Neutrophil (primary cell): ENCODE data around the gene TBC1D4.

Source experiments
- H3K27ac ChIP-seq: fragments of 200-600 bp; sonication (generic); 2 replicates; pipeline ENCODE4 v1.5.1; 2016; ENCODE audit warnings: mild to moderate bottlenecking, moderate library complexity
- H3K27me3 ChIP-seq: fragments of 200-600 bp; sonication (generic); 2 replicates; pipeline ENCODE4 v1.6.0; 2016; ENCODE audit warnings: mild to moderate bottlenecking
- H3K36me3 ChIP-seq: fragments of 200-600 bp; sonication (generic); 2 replicates; pipeline ENCODE4 v1.5.1; 2017
- H3K4me1 ChIP-seq, 2 experiments: fragments of 200-600 bp in 1 of 2; sonication (generic) in 1 of 2; 1 replicate in 1 of 2; 2 replicates in 1 of 2; pipeline versions ENCODE4 v1.5.1 to v1.6.1; 2013 to 2016; ENCODE audit warnings: low read depth in 1 of 2, low read length in 1 of 2, mild to moderate bottlenecking in 1 of 2, moderate library complexity in 1 of 2; ENCODE audit not compliant: control insufficient read depth in 1 of 2, insufficient read depth in 1 of 2
- H3K4me3 ChIP-seq, 2 experiments: fragments of 200-600 bp in 1 of 2; sonication (generic) in 1 of 2; 1 replicate in 1 of 2; 2 replicates in 1 of 2; pipeline ENCODE4 v1.5.1; 2013 to 2016; ENCODE audit warnings: low read depth in 1 of 2, low read length in 1 of 2, mild to moderate bottlenecking in 1 of 2, moderate library complexity in 1 of 2
- H3K9me3 ChIP-seq: fragments of 200-600 bp; sonication (generic); 2 replicates; pipeline ENCODE4 v1.5.1; 2016
- TF ChIP-seq, protein P1 (sequence below): fragments of 200-600 bp; sonication (generic); IDR thresholded peaks from 2 replicates; pipeline ENCODE4 v1.5.1; 2016; ENCODE audit warnings: antibody characterized with exemption

The TBC1D4 gene

DNA sequence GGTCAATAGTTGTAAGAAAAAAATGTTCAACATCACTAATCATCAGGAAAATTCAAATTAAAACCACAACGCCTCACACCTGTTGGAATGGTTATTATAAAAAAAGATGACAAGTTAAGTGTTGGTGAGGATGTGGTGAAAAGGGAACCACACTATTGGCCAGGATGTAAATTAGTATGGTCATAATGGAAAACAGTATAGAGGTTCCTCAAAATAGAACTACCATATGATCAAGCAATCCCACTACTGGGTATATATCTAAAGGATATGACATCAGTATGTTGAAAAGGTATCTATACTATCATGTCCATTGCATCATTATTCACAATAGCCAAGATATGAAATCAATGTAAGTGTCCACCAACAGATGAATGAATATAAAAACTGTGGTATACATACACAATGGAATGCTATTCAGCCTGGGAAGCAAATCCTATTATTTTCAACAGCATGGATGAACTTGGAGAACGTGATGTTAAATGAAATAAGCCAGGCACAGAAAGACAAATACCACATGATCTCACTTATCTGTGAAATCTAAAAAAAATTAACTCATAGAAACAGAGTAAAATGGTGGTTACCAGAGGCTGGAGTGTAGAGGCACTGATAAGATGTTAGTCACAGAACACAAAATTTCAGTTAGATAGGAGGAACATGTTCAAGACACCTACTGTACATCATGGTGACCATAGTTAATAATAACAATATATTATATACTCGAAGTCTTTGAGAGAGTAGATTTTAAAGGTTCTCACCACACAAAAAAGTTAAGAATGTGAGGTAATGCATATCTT is 56.6 kb downstream of the TBC1D4 start:
- Histone ChIP-seq H3K9me3 (no peaks in the 10 kb centered on the region), H3K27ac (no peak overlapping the region), H3K4me3 (no peak overlapping the region), H3K36me3 (no peaks in the 10 kb centered on the region), H3K27me3 (no peaks in the 10 kb centered on the region), H3K4me1 (no peaks in the 10 kb centered on the region)
- TF ChIP-seq, protein P1, sequence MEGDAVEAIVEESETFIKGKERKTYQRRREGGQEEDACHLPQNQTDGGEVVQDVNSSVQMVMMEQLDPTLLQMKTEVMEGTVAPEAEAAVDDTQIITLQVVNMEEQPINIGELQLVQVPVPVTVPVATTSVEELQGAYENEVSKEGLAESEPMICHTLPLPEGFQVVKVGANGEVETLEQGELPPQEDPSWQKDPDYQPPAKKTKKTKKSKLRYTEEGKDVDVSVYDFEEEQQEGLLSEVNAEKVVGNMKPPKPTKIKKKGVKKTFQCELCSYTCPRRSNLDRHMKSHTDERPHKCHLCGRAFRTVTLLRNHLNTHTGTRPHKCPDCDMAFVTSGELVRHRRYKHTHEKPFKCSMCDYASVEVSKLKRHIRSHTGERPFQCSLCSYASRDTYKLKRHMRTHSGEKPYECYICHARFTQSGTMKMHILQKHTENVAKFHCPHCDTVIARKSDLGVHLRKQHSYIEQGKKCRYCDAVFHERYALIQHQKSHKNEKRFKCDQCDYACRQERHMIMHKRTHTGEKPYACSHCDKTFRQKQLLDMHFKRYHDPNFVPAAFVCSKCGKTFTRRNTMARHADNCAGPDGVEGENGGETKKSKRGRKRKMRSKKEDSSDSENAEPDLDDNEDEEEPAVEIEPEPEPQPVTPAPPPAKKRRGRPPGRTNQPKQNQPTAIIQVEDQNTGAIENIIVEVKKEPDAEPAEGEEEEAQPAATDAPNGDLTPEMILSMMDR: no peak

DNA sequence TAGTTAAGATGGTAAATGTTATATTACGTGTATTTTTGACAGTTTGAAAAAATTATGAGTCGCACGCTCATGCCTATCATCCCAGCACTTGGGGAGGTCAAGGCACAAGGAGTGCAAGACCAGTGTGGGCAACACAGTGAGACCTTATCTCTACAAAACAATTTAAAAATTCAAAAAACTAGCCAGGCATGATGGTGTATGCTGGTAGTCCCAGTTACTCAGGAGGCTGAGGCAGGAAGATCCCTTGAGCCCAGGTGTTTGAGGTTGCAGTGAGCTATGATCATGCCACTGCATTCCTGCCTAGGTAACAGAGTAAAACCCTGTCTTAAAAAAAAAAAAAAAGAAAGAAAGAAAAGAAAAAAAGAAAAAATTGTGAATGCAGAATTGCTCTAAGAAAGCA is 58.0 kb downstream of the TBC1D4 start:
- no peak overlapping the region for H3K27ac ChIP-seq
- H3K4me1 ChIP-seq: peaks cover 3% of the 10 kb centered on the region in 2 experiments
- no peaks in the 10 kb centered on the region for H3K36me3 ChIP-seq
- no peaks in the 10 kb centered on the region for H3K27me3 ChIP-seq
- H3K4me3 ChIP-seq: no peak overlapping the region
- no peaks in the 10 kb centered on the region for H3K9me3 ChIP-seq
- TF ChIP-seq, protein P1: no peak

DNA sequence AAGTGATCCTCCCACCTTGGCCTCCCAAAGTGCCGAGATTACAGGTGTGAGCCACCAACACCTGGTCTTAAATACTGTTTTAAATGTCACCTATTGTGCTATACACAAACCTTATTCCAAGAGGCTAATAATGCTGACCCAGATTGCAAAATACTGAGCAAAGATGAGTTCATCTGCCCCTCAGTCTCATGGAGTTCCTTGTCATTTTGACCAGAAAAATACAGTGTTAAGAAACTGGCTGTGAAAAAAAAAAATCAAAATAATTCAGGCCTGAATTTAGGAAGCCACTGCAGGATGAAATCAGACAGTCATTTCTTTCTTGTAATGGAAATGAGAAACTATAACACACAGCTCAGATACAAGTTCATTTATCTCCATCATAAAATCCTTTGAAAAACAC is 59.9 kb downstream of the TBC1D4 start:
- TF ChIP-seq, protein P1: no peak
- Histone ChIP-seq H3K27me3 (no peaks in the 10 kb centered on the region), H3K36me3 (no peaks in the 10 kb centered on the region), H3K27ac (no peak overlapping the region), H3K4me3 (no peak overlapping the region), H3K9me3 (no peaks in the 10 kb centered on the region), H3K4me1 (peaks cover 3 to 4% of the 10 kb centered on the region in 2 experiments)

DNA sequence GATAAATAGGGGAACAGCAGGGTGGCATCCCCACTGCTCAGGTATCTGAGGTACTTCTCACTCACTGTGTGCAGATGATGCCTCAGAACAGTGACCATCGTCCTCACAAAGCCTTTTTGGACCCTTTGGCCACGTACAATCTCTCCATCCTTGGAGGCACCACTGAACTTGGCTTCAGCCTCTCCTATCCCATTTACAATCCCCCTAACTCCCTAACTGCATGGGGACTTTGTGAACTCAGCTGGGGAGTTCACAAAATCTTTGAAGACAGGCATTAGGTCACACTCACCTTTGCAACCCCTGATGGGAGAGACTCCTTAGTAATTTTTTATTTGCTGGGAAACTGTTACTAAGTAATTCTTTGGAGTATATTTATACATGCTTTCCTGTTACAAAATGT is 60.8 kb downstream of the TBC1D4 start:
- Histone ChIP-seq H3K4me1 (peaks cover 3 to 4% of the 10 kb centered on the region in 2 experiments), H3K27me3 (no peaks in the 10 kb centered on the region), H3K36me3 (no peaks in the 10 kb centered on the region), H3K27ac (no peak overlapping the region), H3K4me3 (no peak overlapping the region), H3K9me3 (no peaks in the 10 kb centered on the region)
- TF ChIP-seq, protein P1: no peak

DNA sequence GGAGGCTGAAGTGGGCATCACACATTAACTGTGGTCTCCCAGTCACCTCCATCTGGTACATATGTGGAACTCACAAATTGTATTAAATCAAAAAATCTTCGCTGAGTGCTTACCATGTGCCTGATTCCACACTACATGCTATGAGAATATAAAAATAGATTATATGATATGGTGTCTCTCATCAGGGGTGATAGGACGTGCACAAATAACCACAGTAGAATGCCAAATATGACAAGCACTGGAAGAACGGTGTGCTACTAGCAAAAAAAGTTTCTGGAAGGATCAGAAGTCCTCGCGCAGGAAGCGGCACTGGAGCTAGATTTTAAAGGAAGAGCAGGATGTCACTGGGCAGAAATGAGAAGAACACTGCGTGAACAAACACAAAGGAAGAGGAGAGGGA is 62.3 kb downstream of the TBC1D4 start:
- TF ChIP-seq, protein P1: no peak
- no peak overlapping the region for H3K27ac ChIP-seq
- no peaks in the 10 kb centered on the region for H3K36me3 ChIP-seq
- peaks cover 3 to 4% of the 10 kb centered on the region in 2 experiments for H3K4me1 ChIP-seq
- H3K27me3 ChIP-seq: no peaks in the 10 kb centered on the region
- H3K9me3 ChIP-seq: no peaks in the 10 kb centered on the region
- no peak overlapping the region for H3K4me3 ChIP-seq
